ENCODE measurements around the gene RNF152.

The RNF152 gene

GRCh38 chr18:61854578-61855448 lies 38.0 kb downstream of the RNF152 start:
- Histone ChIP-seq H2AFZ (ENCODE audit: low read length) (no peak overlapping the region), H3K79me2 (ENCODE audit: insufficient read depth, low read length) (no peaks in the 10 kb centered on the region), H3K27ac (ENCODE audit: low read depth, low read length, poor library complexity, severe bottlenecking) (no peak overlapping the region), H3K27me3 (ENCODE audit: insufficient read depth, low read length) (no peaks in the 10 kb centered on the region), H3K9me3 (ENCODE audit: low read length) (no peaks in the 10 kb centered on the region), H3K4me2 (ENCODE audit: low read length) (no peak overlapping the region), H4K20me1 (ENCODE audit: insufficient read depth, low read length) (no peaks in the 10 kb centered on the region), H3K9ac (ENCODE audit: low read length) (no peak overlapping the region), H3K36me3 (ENCODE audit: insufficient read depth, low read length) (no peaks in the 10 kb centered on the region), H3K9me2 (ENCODE audit: low read depth, low read length) (no peaks in the 10 kb centered on the region), H3K4me3 (ENCODE audit: low read depth, low read length, poor library complexity, severe bottlenecking) (no peak overlapping the region), H3K4me1 (ENCODE audit: insufficient read depth, low read length, severe bottlenecking) (no peaks in the 10 kb centered on the region), H3F3A (ENCODE audit: insufficient read depth, low read length) (no peaks in the 10 kb centered on the region)
- TF ChIP-seq EZH2 (IDR thresholded peaks at IDR 0.05; ENCODE audit: borderline replicate concordance, low read length): no peak
- TF ChIP-seq, protein P1, sequence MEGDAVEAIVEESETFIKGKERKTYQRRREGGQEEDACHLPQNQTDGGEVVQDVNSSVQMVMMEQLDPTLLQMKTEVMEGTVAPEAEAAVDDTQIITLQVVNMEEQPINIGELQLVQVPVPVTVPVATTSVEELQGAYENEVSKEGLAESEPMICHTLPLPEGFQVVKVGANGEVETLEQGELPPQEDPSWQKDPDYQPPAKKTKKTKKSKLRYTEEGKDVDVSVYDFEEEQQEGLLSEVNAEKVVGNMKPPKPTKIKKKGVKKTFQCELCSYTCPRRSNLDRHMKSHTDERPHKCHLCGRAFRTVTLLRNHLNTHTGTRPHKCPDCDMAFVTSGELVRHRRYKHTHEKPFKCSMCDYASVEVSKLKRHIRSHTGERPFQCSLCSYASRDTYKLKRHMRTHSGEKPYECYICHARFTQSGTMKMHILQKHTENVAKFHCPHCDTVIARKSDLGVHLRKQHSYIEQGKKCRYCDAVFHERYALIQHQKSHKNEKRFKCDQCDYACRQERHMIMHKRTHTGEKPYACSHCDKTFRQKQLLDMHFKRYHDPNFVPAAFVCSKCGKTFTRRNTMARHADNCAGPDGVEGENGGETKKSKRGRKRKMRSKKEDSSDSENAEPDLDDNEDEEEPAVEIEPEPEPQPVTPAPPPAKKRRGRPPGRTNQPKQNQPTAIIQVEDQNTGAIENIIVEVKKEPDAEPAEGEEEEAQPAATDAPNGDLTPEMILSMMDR (IDR thresholded peaks at IDR 0.05; ENCODE audit: low read length): no peak

DNA sequence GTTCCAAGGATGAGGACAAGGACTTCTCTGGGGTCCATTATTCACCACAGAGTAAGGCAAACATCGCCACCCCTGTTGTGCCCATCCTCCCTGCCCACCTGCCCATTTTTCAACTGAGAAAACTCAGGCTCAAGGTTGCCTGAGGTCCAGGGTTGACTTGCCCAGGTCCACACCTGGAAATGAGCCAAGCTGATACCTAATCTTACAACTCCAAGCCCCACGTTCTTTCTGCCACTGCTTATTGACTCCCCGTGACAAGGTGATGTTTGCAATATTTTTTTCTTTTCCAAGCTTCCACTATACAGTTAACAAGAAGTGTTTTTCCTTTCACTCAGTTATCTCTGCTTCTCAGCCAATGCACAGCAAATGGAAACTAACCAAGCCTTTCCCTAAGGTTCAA lies 39.0 kb downstream of the RNF152 start:
- H3K4me3 ChIP-seq (ENCODE audit: low read depth, low read length, poor library complexity, severe bottlenecking): no peak overlapping the region
- H3K27ac ChIP-seq (ENCODE audit: low read depth, low read length, poor library complexity, severe bottlenecking): no peak overlapping the region
- H2AFZ ChIP-seq (ENCODE audit: low read length): no peak overlapping the region
- H3K4me2 ChIP-seq (ENCODE audit: low read length): no peak overlapping the region
- no peaks in the 10 kb centered on the region for H3K27me3 ChIP-seq (ENCODE audit: insufficient read depth, low read length)
- no peaks in the 10 kb centered on the region for H4K20me1 ChIP-seq (ENCODE audit: insufficient read depth, low read length)
- H3K79me2 ChIP-seq (ENCODE audit: insufficient read depth, low read length): no peaks in the 10 kb centered on the region
- no peak overlapping the region for H3K9ac ChIP-seq (ENCODE audit: low read length)
- H3F3A ChIP-seq (ENCODE audit: insufficient read depth, low read length): no peaks in the 10 kb centered on the region
- no peaks in the 10 kb centered on the region for H3K9me3 ChIP-seq (ENCODE audit: low read length)
- no peaks in the 10 kb centered on the region for H3K9me2 ChIP-seq (ENCODE audit: low read depth, low read length)
- TF ChIP-seq EZH2 (IDR thresholded peaks at IDR 0.05; ENCODE audit: borderline replicate concordance, low read length): no peak
- TF ChIP-seq, protein P1 (IDR thresholded peaks at IDR 0.05; ENCODE audit: low read length): no peak
- no peaks in the 10 kb centered on the region for H3K4me1 ChIP-seq (ENCODE audit: insufficient read depth, low read length, severe bottlenecking)
- no peaks in the 10 kb centered on the region for H3K36me3 ChIP-seq (ENCODE audit: insufficient read depth, low read length)

GRCh38 chr18:61852496-61852895 lies 40.3 kb downstream of the RNF152 start:
- H3K9me3 ChIP-seq (ENCODE audit: low read length): no peaks in the 10 kb centered on the region
- no peaks in the 10 kb centered on the region for H3F3A ChIP-seq (ENCODE audit: insufficient read depth, low read length)
- no peaks in the 10 kb centered on the region for H3K79me2 ChIP-seq (ENCODE audit: insufficient read depth, low read length)
- H3K9me2 ChIP-seq (ENCODE audit: low read depth, low read length): no peaks in the 10 kb centered on the region
- no peak overlapping the region for H3K27ac ChIP-seq (ENCODE audit: low read depth, low read length, poor library complexity, severe bottlenecking)
- H3K36me3 ChIP-seq (ENCODE audit: insufficient read depth, low read length): no peaks in the 10 kb centered on the region
- H3K4me1 ChIP-seq (ENCODE audit: insufficient read depth, low read length, severe bottlenecking): no peaks in the 10 kb centered on the region
- H2AFZ ChIP-seq (ENCODE audit: low read length): no peak overlapping the region
- no peaks in the 10 kb centered on the region for H4K20me1 ChIP-seq (ENCODE audit: insufficient read depth, low read length)
- TF ChIP-seq, protein P1 (IDR thresholded peaks at IDR 0.05; ENCODE audit: low read length): no peak
- H3K4me2 ChIP-seq (ENCODE audit: low read length): no peak overlapping the region
- no peak overlapping the region for H3K4me3 ChIP-seq (ENCODE audit: low read depth, low read length, poor library complexity, severe bottlenecking)
- no peaks in the 10 kb centered on the region for H3K27me3 ChIP-seq (ENCODE audit: insufficient read depth, low read length)
- no peak overlapping the region for H3K9ac ChIP-seq (ENCODE audit: low read length)
